Measurements from ENCODE around the gene CNTNAP5.

- TF ChIP-seq CTCF (IDR thresholded peaks at IDR 0.05; ENCODE audit: poor library complexity) (no peak), EZH2 (IDR thresholded peaks at IDR 0.05; ENCODE audit: borderline replicate concordance) (no peak), EZH2phosphoT487 (IDR thresholded peaks at IDR 0.05; ENCODE audit: low read depth, severe bottlenecking, unreplicated experiment) (no peak)
Observed at GRCh38 chr2:124558277-124558905, 533.3 kb downstream of the CNTNAP5 start.
